GM23248 (cell line): ENCODE data around the gene SYNRG.
"Not testable (repeated sequence)": the region's sequence is repeated elsewhere in the genome, so short reads cannot be mapped to it uniquely, and the experiment has no call there.

Experiments
- EZH2 ChIP-seq: fragments of 200-600 bp; sonication (generic); IDR thresholded peaks from 2 replicates; pipeline ENCODE4 v1.6.1; 2018; ENCODE audit warnings: antibody characterized with exemption, mild to moderate bottlenecking; ENCODE audit not compliant: insufficient read depth, poor library complexity, severe bottlenecking
- EZH2phosphoT487 ChIP-seq: fragments of 200-600 bp; sonication (generic); IDR thresholded peaks from 2 replicates; pipeline ENCODE4 v1.6.1; 2018; ENCODE audit warnings: antibody characterized with exemption, moderate library complexity, mild to moderate bottlenecking, low read depth; ENCODE audit not compliant: insufficient read depth

GRCh38 chr17:37610041-37610420 lies 813 bp upstream of the SYNRG start:
- TF ChIP-seq EZH2, EZH2phosphoT487: not testable (repeated sequence)
